ENCODE measurements around the gene MBNL1.
A peak's percentile ranks its signal among the peaks of the same experiment; 100 is the strongest.

Gene MBNL1

GRCh38 chr3:152269056-152269830 is 514 bp downstream of the MBNL1 start:
- Histone ChIP-seq H3K27ac (peak overlapping the region; percentile 82 to 100 (median 98)), H3K4me3 (peak overlapping the region; percentile 68 to 95 (median 80))

DNA sequence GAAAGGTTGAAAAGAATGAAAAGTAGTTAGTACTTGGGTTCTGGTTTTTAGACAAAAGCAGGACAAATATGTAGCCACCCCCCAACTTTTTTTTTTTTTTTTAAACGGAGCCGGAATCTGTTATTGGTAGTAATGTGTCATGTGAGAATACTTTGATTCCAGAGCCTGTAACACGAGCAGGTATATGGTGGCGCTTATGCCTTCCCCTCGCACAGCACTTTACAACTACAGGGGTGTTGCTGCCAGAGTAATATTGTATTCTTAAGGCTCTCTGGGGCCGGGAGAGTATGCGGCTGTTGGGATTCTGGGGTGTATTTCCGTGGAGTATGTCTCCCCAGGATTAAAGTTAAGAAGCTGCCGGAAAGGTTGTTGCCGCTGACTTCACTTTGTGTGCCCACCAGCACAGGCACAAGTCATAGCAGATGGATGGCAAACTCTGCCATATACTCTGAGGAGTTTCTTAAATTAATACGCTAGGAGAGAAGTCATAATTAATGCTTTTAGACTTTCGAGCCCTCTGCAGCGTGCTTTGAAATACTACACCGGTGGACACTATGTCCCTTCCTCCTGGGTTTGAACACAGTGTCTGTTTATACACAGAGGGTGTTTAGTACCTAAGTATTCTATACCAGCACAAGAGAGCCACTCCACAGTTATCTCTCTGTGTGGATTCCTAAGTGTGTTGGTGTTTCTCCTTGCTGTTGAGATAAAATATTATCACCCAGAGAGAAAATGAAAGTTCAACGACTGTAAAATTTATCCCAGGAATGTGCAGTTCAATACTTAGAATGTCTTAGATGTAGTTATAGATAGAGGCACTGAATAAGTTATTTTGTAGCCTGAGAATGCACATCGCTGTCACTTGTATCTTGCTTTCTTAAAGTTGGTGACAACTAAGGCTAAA is 1.4 kb downstream of the MBNL1 start:
- Histone ChIP-seq H3K4me3 (peak overlapping the region; percentile 68 to 95 (median 80)), H3K27ac (peak overlapping the region; percentile 82 to 100 (median 98))

- peak overlapping the region in 19 of 21 experiments; percentile 92 to 100 (median 98) for H3K27ac ChIP-seq
These were observed 2.2 kb downstream of the MBNL1 start for GRCh38 chr3:152270937-152271336.

GRCh38 chr3:152271501-152272236 is 2.9 kb downstream of the MBNL1 start:
- peak overlapping the region; percentile 68 to 95 (median 80) for H3K4me3 ChIP-seq
- H3K27ac ChIP-seq, result peak overlapping the region in 18 of 21 experiments; percentile 21 to 100 (median 98)

More at GRCh38 chr3:152270937-152271336, 2.2 kb downstream of the MBNL1 start:
- peak overlapping the region; percentile 68 to 95 (median 80) for H3K4me3 ChIP-seq

DNA sequence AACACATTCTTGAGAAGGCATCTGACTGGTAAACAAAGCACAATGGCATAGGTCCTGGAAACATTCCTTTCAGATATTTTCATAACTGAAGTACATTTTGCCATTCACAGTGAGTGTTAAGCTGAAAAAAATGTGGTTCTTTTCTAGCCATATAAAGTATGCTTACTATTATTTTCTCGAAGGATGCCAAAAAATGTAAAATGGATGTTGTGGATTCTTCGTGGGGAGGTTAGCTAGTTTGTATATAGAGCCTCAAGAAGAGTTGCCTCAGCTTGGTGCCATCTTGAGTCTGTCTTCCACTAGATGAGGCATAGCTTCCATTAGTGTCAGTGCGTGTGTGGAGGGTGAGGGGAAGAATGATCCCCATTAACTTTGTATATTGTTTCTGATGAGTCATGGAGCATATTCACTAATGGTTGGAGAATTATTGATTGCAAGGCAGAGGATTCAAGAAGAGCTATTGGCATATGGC is 4.1 kb downstream of the MBNL1 start:
- peak overlapping the region in 12 of 21 experiments; percentile 17 to 100 (median 98) for H3K27ac ChIP-seq

DNA sequence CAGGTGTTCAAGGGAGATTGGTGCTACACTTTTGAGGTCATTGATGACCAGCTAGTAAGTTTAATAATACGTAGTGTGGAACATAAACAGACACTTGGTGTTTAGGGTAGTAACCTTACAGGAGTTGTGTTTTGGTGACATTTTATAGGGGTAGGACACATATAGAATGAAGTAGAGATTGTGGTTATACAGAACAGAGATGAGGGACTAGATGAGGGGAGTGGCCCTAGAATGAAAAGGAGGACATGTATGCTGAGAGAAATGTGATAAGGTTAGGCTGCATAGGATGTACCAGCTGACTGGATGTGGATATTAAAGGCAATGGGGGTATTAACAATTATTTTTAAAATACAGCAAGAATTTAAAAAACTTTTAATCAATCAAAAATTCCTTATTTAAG is 8.0 kb downstream of the MBNL1 start:
- no peak overlapping the region for H3K4me3 ChIP-seq

More for the DNA sequence above, 4.1 kb downstream of the MBNL1 start:
- H3K4me3 ChIP-seq, result peak overlapping the region in 3 of 7 experiments; percentile 0 to 74 (median 68)

GRCh38 chr3:152277198-152277597 is 8.5 kb downstream of the MBNL1 start:
- H3K27ac ChIP-seq, result peak overlapping the region in 2 of 21 experiments; percentile 37 to 43

More for the DNA sequence above, 8.0 kb downstream of the MBNL1 start:
- H3K27ac ChIP-seq, result peak overlapping the region in 2 of 21 experiments; percentile 37 to 43

DNA sequence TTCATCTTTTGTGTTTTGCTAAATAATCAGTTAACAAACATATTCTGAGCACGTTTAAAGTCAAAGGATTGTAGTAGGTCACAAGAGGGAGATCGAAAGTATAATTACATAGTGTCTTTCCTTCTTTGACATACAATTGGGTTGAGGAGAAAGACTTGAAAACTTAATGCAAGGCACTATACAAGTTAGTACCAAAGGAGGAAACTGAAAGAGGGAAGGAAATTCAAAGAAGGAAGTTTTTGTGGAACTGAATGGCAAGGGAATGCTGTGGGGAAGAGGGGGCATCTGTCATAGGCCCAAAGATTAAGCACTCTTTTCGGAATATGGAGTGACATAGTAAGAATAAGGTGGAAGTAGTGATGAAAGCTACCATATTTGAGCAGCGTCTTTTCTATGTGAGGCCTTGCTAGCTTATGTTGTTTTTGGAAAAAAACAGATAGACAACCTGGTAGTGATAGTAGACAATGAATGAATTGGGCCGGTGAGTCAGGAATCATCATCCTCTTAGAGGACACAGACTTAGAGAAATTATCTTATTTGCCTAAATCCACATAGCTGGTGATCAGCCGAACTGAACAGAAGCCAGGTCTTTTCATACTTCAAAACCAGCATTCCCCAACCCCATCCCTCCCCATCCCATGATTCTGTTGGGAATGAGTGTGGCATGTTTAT is 10.2 kb downstream of the MBNL1 start:
- Histone ChIP-seq H3K27ac (peak overlapping the region in 5 of 21 experiments; percentile 3 to 51 (median 13)), H3K4me3 (no peak overlapping the region)

More at GRCh38 chr3:152277198-152277597, 8.5 kb downstream of the MBNL1 start:
- no peak overlapping the region for H3K4me3 ChIP-seq

DNA sequence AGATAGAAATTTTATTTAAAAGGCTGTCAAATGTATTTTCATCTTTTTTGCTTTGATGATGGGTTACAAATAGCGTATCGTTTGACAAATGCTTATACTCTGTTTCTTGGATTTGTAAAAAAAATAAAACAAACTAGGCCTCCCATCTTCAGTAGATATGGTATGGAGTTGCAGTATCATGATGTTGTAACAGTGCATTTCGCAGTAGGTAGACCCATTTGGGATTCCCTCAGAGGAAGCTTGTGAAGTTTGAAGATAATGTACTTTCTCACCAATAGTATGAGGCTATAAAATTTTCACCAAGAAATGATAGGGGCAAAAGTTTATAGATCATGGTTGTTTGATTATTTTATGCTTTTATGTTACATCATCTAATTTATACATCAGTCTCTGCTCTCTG is 10.8 kb downstream of the MBNL1 start:
- H3K4me3 ChIP-seq, result no peak overlapping the region
- peak overlapping the region in 4 of 21 experiments; percentile 3 to 51 (median 24) for H3K27ac ChIP-seq

DNA sequence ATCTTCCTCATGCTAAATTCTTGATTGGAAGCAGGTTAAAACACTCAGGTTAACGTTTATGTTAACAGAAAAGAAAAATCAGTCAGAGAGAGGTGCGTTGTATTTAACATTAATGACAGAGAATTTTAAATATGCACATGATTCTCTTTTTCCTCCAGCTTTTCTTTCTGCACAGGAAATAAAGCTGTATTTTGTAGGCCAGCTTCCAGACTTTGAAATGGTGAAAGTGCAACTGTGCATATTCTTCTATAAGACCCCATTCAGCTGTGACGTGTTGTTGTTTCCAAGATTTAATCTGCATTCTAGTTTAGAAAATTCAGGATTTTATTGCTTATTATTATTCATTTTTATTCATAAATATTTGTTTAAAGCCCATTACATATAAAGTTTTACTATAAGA is 11.8 kb downstream of the MBNL1 start:
- H3K27ac ChIP-seq, result peak overlapping the region in 6 of 21 experiments; percentile 2 to 43 (median 18)
- H3K4me3 ChIP-seq, result no peak overlapping the region

- peak overlapping the region in 6 of 21 experiments; percentile 3 to 48 (median 32) for H3K27ac ChIP-seq
- no peak overlapping the region for H3K4me3 ChIP-seq
These were observed 12.5 kb downstream of the MBNL1 start for GRCh38 chr3:152281133-152281713.

DNA sequence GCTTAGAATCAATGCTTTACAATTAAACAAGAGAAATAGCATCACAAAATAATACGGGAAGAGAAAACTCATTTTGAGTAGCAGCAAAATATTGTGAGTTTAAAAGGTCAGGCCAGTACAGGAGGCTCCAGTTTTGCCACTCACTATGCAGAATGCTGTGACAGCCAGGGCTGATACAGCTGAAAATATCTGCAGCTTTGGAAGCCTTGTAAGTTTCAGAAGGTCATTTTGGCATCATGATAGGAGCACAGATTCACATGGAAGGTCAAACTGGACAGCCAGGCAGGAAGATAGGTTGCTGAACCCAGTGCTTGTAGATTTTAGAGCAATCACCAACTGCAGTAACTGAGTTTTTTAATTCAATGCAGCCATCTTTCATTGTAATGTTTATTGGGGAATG is 14.1 kb downstream of the MBNL1 start:
- H3K4me3 ChIP-seq, result no peak overlapping the region
- H3K27ac ChIP-seq, result peak overlapping the region in 7 of 21 experiments; percentile 0 to 57 (median 7)

GRCh38 chr3:152283492-152284381 is 15.0 kb downstream of the MBNL1 start:
- Histone ChIP-seq H3K27ac (peak overlapping the region in 12 of 21 experiments; percentile 0 to 70 (median 42)), H3K4me3 (no peak overlapping the region)

- Histone ChIP-seq H3K27ac (peak overlapping the region in 3 of 21 experiments; percentile 20 to 27 (median 27)), H3K4me3 (no peak overlapping the region)
These were observed 16.2 kb downstream of the MBNL1 start for GRCh38 chr3:152284906-152285305.

DNA sequence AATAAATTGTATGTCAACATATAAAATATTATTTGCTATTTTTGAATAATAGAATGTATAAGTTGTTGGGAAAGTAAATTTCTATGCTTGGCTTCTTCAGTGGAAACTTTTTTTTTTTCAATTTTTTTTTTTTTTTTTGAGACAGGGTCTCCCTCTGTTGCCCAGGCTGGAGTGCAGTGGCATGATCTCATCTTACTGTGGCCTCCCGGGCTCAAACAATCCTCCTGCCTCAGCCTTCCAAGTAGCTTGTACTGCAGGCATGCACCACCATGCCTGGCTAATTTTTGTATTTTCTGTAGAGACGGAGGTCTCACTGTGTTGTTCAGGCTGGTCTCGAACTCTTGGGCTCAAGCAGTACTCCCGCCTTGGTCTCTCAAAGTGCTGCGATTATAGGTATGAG is 16.8 kb downstream of the MBNL1 start:
- H3K27ac ChIP-seq, result no peak overlapping the region

DNA sequence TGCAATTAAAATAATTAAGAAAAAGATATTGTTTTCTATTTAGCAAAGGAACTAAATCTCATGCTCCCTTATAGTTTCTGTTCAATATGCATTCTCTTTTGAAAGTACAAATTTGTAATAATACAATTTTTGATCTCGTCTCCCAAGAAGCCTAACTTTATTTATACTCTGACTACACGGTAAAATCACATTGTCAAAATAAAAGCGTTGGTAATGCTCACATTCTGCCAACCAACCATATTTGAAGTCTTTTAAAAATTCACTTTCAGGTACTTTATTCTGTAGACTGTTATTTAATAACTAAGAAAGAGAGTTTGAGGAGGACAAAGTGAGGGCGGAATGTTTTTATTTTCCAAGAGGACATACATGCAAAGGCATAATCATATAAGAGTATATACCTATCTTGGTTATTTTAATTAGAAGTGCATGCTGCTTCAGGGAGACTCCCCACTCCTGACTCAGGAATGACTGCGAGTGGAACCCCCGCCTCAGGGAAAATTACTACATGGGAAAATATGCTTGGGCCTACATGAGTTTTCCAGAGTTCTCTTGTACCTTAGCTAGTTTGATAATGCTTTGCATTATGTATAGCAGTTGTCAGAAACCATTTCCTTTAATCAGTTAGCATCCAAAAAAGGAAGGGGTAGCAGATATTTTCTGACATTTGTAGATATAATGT is 19.3 kb downstream of the MBNL1 start:
- peak overlapping the region in 7 of 21 experiments; percentile 0 to 44 (median 13) for H3K27ac ChIP-seq
- no peak overlapping the region for H3K4me3 ChIP-seq

More for the DNA sequence above, 16.8 kb downstream of the MBNL1 start:
- no peak overlapping the region for H3K4me3 ChIP-seq

DNA sequence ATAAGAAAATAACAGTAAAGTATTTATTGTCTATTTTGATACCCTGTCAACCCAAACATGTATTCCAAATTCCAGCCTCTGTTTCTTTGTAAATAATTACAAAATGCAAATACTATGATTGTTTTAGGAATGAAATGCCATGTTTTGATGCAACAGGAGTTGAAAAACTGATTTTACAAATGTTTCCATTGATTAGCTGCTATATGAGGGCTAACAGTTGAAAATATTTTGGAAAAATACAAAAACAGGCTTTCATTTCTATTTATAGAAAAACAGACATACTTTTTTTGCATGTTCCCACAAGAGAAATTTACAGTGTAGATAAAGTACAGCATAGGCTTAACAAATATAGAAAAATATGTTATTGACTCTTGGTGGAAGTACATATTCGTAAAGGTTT is 20.0 kb downstream of the MBNL1 start:
- no peak overlapping the region for H3K4me3 ChIP-seq
- H3K27ac ChIP-seq, result peak overlapping the region in 4 of 21 experiments; percentile 0 to 44 (median 12)
